Measurements from ENCODE around the gene PLXNB2. TPM values are rescaled to one million over a fixed set of nuclear protein-coding genes. Genes with fewer than 3 reads are reported as not detected.

PLXNB2 gene
- 100 to 1,000 TPM in 8 of 9 donors, 10 to 100 TPM in 1; 12.4 to 412 (median 324) TPM for total RNA-seq
- 100 to 1,000 TPM in 2 of 3 donors, 10 to 100 TPM in 1; 38.1 to 431 (median 268) TPM for polyA plus RNA-seq
- long read RNA-seq, donor 1, full-length matches to known transcripts = 2 of 2 reads
- long read RNA-seq, donor 1, partial matches to known transcripts = 0 of 2 reads
- long read RNA-seq, donor 1, other reads (novel, unspliced or antisense) = 0 of 2 reads
- long read RNA-seq, donor 2 = 0 reads
- long read RNA-seq, donor 3 = 0 reads
- long read RNA-seq, donor 4, partial matches to known transcripts = 22 of 26 reads
- long read RNA-seq, donor 4, other reads (novel, unspliced or antisense) = 3 of 26 reads
- long read RNA-seq, donor 5, full-length matches to known transcripts = 109 of 493 reads
- long read RNA-seq, donor 5, partial matches to known transcripts = 153 of 493 reads
- long read RNA-seq, donor 5, other reads (novel, unspliced or antisense) = 231 of 493 reads
- long read RNA-seq, donor 6, full-length matches to known transcripts = 3 of 37 reads
- long read RNA-seq, donor 6, partial matches to known transcripts = 31 of 37 reads
- long read RNA-seq, donor 6, other reads (novel, unspliced or antisense) = 3 of 37 reads
- long read RNA-seq, donor 7 = 0 reads
- long read RNA-seq, donor 8 = 0 reads
- long read RNA-seq, donor 9, partial matches to known transcripts = 10 of 12 reads
- long read RNA-seq, donor 9, other reads (novel, unspliced or antisense) = 0 of 12 reads
- long read RNA-seq, donor 10 = 0 reads

- peak; percentile 45 to 48 for TF ChIP-seq POLR2A (IDR thresholded peaks at IDR 0.05)
- TF ChIP-seq, protein P1, sequence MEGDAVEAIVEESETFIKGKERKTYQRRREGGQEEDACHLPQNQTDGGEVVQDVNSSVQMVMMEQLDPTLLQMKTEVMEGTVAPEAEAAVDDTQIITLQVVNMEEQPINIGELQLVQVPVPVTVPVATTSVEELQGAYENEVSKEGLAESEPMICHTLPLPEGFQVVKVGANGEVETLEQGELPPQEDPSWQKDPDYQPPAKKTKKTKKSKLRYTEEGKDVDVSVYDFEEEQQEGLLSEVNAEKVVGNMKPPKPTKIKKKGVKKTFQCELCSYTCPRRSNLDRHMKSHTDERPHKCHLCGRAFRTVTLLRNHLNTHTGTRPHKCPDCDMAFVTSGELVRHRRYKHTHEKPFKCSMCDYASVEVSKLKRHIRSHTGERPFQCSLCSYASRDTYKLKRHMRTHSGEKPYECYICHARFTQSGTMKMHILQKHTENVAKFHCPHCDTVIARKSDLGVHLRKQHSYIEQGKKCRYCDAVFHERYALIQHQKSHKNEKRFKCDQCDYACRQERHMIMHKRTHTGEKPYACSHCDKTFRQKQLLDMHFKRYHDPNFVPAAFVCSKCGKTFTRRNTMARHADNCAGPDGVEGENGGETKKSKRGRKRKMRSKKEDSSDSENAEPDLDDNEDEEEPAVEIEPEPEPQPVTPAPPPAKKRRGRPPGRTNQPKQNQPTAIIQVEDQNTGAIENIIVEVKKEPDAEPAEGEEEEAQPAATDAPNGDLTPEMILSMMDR (IDR thresholded peaks at IDR 0.05) = no peak
- WGBS, 4 donors = 0 to 1% (median 0%) methylated on average over 6 to 102 of the region's 105 CpGs; no CpG with 5 or more reads in 1 of the 4 donors
- peak within 1 kb of the TSS; percentile 62 to 99 (median 77) for H3K4me3 ChIP-seq
- H3K27me3 ChIP-seq = no peaks in the 10 kb centered on the region
- no peaks in the 10 kb centered on the region for H3K36me3 ChIP-seq (replicated peaks in 1 of 2)
- peak within 1 kb of the TSS; percentile 90 to 97 (median 94) for H3K27ac ChIP-seq
- peak; percentile 81 to 89 (median 85) for DNase-seq
- intact Hi-C loops (cut with DNase I) = no loop called here
- no peaks in the 10 kb centered on the region for H3K9me3 ChIP-seq (replicated peaks in 1 of 3)
- peaks cover 60 to 63% of the 10 kb centered on the region in 2 donors for H3K4me1 ChIP-seq (replicated peaks in 1 of 2)
These were observed at the start of gene PLXNB2 for GRCh38 chr22:50306753-50307749. TSS of gene PLXNB2 (minus strand) at chr22:50307646. CDS start at chr22:50290584, 17,062 bp downstream.

DNA sequence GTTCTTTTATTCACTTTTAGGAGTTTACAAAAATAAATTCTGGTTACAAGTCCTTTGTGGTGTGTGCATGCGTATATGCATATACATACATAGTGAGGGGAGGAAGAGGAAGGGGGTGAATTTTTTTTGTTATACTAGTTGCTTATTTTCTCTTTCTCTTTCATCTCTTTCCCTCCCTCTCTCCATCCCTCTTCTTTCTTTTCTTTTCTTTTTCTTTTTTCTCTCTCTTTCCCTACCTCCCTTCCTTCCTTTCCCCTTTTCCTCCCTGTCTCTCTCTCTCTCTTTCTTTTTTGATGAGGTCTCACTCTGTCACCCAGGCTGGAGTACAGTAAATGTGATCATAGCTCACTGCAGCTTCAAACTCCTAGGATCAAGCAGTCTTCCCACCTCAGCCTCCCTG, 49.8 kb upstream of the PLXNB2 start:
- peaks cover 5 to 12% of the 10 kb centered on the region in 2 donors for H3K4me1 ChIP-seq (replicated peaks in 1 of 2)
- no peaks in the 10 kb centered on the region for H3K27me3 ChIP-seq
- no peak overlapping the region for H3K4me3 ChIP-seq
- no peak overlapping the region for H3K27ac ChIP-seq
- no peak for TF ChIP-seq POLR2A (IDR thresholded peaks at IDR 0.05)
- TF ChIP-seq, protein P1 (IDR thresholded peaks at IDR 0.05) = no peak
- no peaks in the 10 kb centered on the region for H3K9me3 ChIP-seq (replicated peaks in 1 of 3)
- peaks cover 0 to 4% of the 10 kb centered on the region in 2 donors for H3K36me3 ChIP-seq (replicated peaks in 1 of 2)
- 88 to 100% (median 93%) methylated on average over 1 of the region's 1 CpG for WGBS, 4 donors
- intact Hi-C loops (cut with DNase I) = no loop called here
- no peak for DNase-seq

- intact Hi-C loops (cut with DNase I) = no loop called here
- no peak overlapping the region for H3K27ac ChIP-seq
- TF ChIP-seq, protein P1 (IDR thresholded peaks at IDR 0.05) = no peak
- no peak for TF ChIP-seq POLR2A (IDR thresholded peaks at IDR 0.05)
- no peaks in the 10 kb centered on the region for H3K27me3 ChIP-seq
- peaks cover 0 to 4% of the 10 kb centered on the region in 2 donors for H3K36me3 ChIP-seq (replicated peaks in 1 of 2)
- H3K9me3 ChIP-seq (replicated peaks in 1 of 3) = no peaks in the 10 kb centered on the region
- H3K4me1 ChIP-seq (replicated peaks in 1 of 2) = peaks cover 0 to 3% of the 10 kb centered on the region in 2 donors
- no peak overlapping the region for H3K4me3 ChIP-seq
- 89 to 95% (median 92%) methylated on average over 8 of the region's 8 CpGs for WGBS, 4 donors
- no peak for DNase-seq
These were observed 48.7 kb upstream of the PLXNB2 start for GRCh38 chr22:50356186-50356585.
